HepG2 (cell line): ENCODE measurements around the gene CTCF. TPM values are rescaled to one million over a fixed set of nuclear protein-coding genes. Genes with fewer than 3 reads are reported as not detected.

ENCODE experiments used
- GATAD2A ChIP-seq: IDR thresholded peaks from 2 replicates; pipeline ENCODE4 v1.6.1; 2016
- HHEX ChIP-seq: IDR thresholded peaks from 2 replicates; pipeline ENCODE4 v1.6.1; 2016; ENCODE audit warnings: control low read depth
- HNRNPLL ChIP-seq: fragments of 200-400 bp; formaldehyde crosslinking; IDR thresholded peaks from 2 replicates; pipeline ENCODE4 v1.6.1; 2017; ENCODE audit warnings: mild to moderate bottlenecking, low read depth, low read length; ENCODE audit not compliant: poor library complexity, severe bottlenecking
- JDP2 ChIP-seq: sonication (generic); formaldehyde crosslinking; IDR thresholded peaks from 2 replicates; pipeline ENCODE4 v1.8.1; 2022; ENCODE audit warnings: missing genetic modification reagents, borderline replicate concordance
- MTF1 ChIP-seq: sonication (generic); formaldehyde crosslinking; IDR thresholded peaks from 2 replicates; pipeline ENCODE4 v1.5.0; 2020; ENCODE audit warnings: missing genetic modification reagents
- REXO4 ChIP-seq: sonication (generic); formaldehyde crosslinking; IDR thresholded peaks from 2 replicates; pipeline ENCODE4 v1.8.0; 2022; ENCODE audit warnings: missing genetic modification reagents, mild to moderate bottlenecking, borderline replicate concordance
- SNAPC2 ChIP-seq: sonication (generic); formaldehyde crosslinking; IDR thresholded peaks from 2 replicates; pipeline ENCODE4 v1.8.1; 2022; ENCODE audit warnings: mild to moderate bottlenecking, missing genetic modification reagents
- ZBTB21 ChIP-seq: sonication (generic); formaldehyde crosslinking; IDR thresholded peaks from 2 replicates; pipeline ENCODE4 v1.4.0; 2020; ENCODE audit warnings: missing genetic modification reagents
- ZNF333 ChIP-seq: sonication (generic); formaldehyde crosslinking; IDR thresholded peaks from 2 replicates; pipeline ENCODE4 v1.4.0; 2020; ENCODE audit warnings: mild to moderate bottlenecking, missing genetic modification reagents, borderline replicate concordance
- ZNF335 ChIP-seq: sonication (generic); formaldehyde crosslinking; IDR thresholded peaks from 2 replicates; pipeline ENCODE4 v1.4.0; 2020; ENCODE audit warnings: missing genetic modification reagents
- ZNF350 ChIP-seq: sonication (generic); formaldehyde crosslinking; IDR thresholded peaks from 2 replicates; pipeline ENCODE4 v1.4.0; 2020; ENCODE audit warnings: mild to moderate bottlenecking, low read depth, missing genetic modification reagents, borderline replicate concordance
- ZNF569 ChIP-seq: sonication (generic); formaldehyde crosslinking; IDR thresholded peaks from 2 replicates; pipeline ENCODE4 v1.5.0; 2020; ENCODE audit warnings: mild to moderate bottlenecking, missing genetic modification reagents, moderate library complexity, borderline replicate concordance
- ZNF605 ChIP-seq: sonication (generic); formaldehyde crosslinking; IDR thresholded peaks from 2 replicates; pipeline ENCODE4 v1.8.0; 2022; ENCODE audit warnings: mild to moderate bottlenecking, missing genetic modification reagents
- ZNF674 ChIP-seq: sonication (generic); formaldehyde crosslinking; IDR thresholded peaks from 2 replicates; pipeline ENCODE4 v1.5.0; 2020; ENCODE audit warnings: low read depth, mild to moderate bottlenecking, missing genetic modification reagents
- polyA plus RNA-seq, 8 experiments: library from polyadenylated mRNA; depleted of rRNA in 3 of 8; stranded (reverse) in 7 of 8; unstranded in 1 of 8; fragments of >200 nt; fragmentation: Illumina TruSeq in 4 of 8; extraction: Trizol in 4 of 8; gene quantifications; 2 replicates each; pipeline versions ENCODE4 v1.2.1 to v1.2.3, GENCODE V29; 2011 to 2016; ENCODE audit warnings: low read depth in 4 of 8, missing spikeins in 1 of 8, mixed read lengths in 1 of 8; ENCODE audit not compliant: insufficient read depth in 1 of 8
- total RNA-seq, 5 experiments: library from RNA; depleted of rRNA; stranded (reverse); fragments of >200 nt; fragmentation: Illumina TruSeq; extraction: Trizol; gene quantifications; 2 replicates each; pipeline ENCODE4 v1.2.3, GENCODE V29; 2016; ENCODE audit warnings: low read depth in 1 of 5
- TF ChIP-seq, protein P1 (sequence below): sonication (generic); formaldehyde crosslinking; IDR thresholded peaks from 2 replicates; pipeline ENCODE4 v1.4.0; 2020; ENCODE audit warnings: mild to moderate bottlenecking, missing genetic modification reagents, borderline replicate concordance
- TF ChIP-seq, protein P2 (sequence below): IDR thresholded peaks from 2 replicates; pipeline ENCODE4 v1.6.1; 2016; ENCODE audit warnings: low read depth, missing genetic modification reagents, missing compliant biosample characterization
- TF ChIP-seq, protein P3 (sequence below): sonication (generic); formaldehyde crosslinking; IDR thresholded peaks from 2 replicates; pipeline ENCODE4 v1.9.0; 2021; ENCODE audit warnings: missing genetic modification reagents, mild to moderate bottlenecking, borderline replicate concordance
- TF ChIP-seq, protein P4 (sequence below): IDR thresholded peaks from 2 replicates; pipeline ENCODE4 v1.6.1; 2016; ENCODE audit warnings: mild to moderate bottlenecking
- TF ChIP-seq, protein P5 (sequence below): IDR thresholded peaks from 2 replicates; pipeline ENCODE4 v1.6.1; 2016; ENCODE audit warnings: missing compliant biosample characterization, missing genetic modification reagents, borderline replicate concordance

Gene CTCF
- total and polyA plus RNA-seq, 2 of the 13 experiments (the other 11 are each of a cell fraction or from before 2014, with no cell fraction given), result 19.5 to 37.5 TPM

DNA sequence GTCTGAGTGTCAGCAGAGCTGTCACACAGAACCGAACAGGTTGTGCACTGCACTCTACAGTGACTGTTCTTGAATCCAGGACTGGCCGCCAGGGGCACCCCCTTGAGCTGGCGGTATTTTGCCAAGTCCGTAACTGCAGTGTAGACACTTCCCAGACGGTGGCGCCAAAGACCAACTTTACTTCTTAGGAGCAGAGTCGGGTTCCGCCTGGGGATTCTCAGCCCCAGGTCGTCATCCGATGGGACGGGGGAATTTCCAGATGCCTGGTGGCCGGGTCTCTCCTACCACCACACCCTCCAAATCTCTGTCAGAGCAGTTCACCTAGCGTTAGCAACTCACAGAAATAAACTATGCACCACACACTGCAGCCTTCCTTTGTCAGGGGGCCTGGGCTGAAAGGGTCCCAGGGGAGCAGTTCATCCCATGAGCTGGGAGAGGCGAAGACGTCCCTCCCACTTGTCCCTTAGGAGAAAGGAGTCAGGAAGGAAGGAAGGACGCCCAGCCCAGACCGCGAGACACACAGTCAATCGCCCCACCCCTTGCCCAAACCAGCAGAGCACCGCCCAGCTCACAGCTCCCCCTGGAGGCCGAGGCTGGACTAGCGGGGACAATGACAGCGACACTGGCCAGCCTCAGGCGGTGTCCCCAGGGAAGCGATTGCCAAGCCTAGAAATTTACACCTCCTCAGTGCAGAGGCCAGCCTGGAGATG, 41.1 kb upstream of the CTCF start (continued):
- TF ChIP-seq ZNF350 (CRISPR knock-in tag) (peak; percentile 81), ZBTB21 (no peak), MTF1 (CRISPR knock-in tag) (no peak), ZNF605 (CRISPR knock-in tag) (no peak), SNAPC2 (no peak), JDP2 (CRISPR knock-in tag) (no peak), ZNF569 (CRISPR knock-in tag) (no peak), ZNF674 (no peak), REXO4 (CRISPR knock-in tag) (no peak), ZNF333 (CRISPR knock-in tag) (no peak), ZNF335 (CRISPR knock-in tag) (peak; percentile 84), HNRNPLL (peak; percentile 24), GATAD2A (CRISPR knock-in tag) (peak; percentile 55; the same call in 1 of the 2 replicates), HHEX (CRISPR knock-in tag) (no peak)
- TF ChIP-seq, protein P1, sequence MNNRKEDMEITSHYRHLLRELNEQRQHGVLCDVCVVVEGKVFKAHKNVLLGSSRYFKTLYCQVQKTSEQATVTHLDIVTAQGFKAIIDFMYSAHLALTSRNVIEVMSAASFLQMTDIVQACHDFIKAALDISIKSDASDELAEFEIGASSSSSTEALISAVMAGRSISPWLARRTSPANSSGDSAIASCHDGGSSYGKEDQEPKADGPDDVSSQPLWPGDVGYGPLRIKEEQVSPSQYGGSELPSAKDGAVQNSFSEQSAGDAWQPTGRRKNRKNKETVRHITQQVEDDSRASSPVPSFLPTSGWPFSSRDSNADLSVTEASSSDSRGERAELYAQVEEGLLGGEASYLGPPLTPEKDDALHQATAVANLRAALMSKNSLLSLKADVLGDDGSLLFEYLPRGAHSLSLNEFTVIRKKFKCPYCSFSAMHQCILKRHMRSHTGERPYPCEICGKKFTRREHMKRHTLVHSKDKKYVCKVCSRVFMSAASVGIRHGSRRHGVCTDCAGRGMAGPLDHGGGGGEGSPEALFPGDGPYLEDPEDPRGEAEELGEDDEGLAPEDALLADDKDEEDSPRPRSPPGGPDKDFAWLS (CRISPR knock-in tag), result no peak
- TF ChIP-seq, protein P2, sequence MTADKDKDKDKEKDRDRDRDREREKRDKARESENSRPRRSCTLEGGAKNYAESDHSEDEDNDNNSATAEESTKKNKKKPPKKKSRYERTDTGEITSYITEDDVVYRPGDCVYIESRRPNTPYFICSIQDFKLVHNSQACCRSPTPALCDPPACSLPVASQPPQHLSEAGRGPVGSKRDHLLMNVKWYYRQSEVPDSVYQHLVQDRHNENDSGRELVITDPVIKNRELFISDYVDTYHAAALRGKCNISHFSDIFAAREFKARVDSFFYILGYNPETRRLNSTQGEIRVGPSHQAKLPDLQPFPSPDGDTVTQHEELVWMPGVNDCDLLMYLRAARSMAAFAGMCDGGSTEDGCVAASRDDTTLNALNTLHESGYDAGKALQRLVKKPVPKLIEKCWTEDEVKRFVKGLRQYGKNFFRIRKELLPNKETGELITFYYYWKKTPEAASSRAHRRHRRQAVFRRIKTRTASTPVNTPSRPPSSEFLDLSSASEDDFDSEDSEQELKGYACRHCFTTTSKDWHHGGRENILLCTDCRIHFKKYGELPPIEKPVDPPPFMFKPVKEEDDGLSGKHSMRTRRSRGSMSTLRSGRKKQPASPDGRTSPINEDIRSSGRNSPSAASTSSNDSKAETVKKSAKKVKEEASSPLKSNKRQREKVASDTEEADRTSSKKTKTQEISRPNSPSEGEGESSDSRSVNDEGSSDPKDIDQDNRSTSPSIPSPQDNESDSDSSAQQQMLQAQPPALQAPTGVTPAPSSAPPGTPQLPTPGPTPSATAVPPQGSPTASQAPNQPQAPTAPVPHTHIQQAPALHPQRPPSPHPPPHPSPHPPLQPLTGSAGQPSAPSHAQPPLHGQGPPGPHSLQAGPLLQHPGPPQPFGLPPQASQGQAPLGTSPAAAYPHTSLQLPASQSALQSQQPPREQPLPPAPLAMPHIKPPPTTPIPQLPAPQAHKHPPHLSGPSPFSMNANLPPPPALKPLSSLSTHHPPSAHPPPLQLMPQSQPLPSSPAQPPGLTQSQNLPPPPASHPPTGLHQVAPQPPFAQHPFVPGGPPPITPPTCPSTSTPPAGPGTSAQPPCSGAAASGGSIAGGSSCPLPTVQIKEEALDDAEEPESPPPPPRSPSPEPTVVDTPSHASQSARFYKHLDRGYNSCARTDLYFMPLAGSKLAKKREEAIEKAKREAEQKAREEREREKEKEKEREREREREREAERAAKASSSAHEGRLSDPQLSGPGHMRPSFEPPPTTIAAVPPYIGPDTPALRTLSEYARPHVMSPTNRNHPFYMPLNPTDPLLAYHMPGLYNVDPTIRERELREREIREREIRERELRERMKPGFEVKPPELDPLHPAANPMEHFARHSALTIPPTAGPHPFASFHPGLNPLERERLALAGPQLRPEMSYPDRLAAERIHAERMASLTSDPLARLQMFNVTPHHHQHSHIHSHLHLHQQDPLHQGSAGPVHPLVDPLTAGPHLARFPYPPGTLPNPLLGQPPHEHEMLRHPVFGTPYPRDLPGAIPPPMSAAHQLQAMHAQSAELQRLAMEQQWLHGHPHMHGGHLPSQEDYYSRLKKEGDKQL (CRISPR knock-in tag), result no peak
- TF ChIP-seq, protein P3, sequence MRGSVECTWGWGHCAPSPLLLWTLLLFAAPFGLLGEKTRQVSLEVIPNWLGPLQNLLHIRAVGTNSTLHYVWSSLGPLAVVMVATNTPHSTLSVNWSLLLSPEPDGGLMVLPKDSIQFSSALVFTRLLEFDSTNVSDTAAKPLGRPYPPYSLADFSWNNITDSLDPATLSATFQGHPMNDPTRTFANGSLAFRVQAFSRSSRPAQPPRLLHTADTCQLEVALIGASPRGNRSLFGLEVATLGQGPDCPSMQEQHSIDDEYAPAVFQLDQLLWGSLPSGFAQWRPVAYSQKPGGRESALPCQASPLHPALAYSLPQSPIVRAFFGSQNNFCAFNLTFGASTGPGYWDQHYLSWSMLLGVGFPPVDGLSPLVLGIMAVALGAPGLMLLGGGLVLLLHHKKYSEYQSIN (CRISPR knock-in tag), result no peak
- TF ChIP-seq, protein P4, sequence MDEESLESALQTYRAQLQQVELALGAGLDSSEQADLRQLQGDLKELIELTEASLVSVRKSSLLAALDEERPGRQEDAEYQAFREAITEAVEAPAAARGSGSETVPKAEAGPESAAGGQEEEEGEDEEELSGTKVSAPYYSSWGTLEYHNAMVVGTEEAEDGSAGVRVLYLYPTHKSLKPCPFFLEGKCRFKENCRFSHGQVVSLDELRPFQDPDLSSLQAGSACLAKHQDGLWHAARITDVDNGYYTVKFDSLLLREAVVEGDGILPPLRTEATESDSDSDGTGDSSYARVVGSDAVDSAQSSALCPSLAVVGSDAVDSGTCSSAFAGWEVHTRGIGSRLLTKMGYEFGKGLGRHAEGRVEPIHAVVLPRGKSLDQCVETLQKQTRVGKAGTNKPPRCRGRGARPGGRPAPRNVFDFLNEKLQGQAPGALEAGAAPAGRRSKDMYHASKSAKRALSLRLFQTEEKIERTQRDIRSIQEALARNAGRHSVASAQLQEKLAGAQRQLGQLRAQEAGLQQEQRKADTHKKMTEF (CRISPR knock-in tag), result peak; percentile 74
- TF ChIP-seq, protein P5, sequence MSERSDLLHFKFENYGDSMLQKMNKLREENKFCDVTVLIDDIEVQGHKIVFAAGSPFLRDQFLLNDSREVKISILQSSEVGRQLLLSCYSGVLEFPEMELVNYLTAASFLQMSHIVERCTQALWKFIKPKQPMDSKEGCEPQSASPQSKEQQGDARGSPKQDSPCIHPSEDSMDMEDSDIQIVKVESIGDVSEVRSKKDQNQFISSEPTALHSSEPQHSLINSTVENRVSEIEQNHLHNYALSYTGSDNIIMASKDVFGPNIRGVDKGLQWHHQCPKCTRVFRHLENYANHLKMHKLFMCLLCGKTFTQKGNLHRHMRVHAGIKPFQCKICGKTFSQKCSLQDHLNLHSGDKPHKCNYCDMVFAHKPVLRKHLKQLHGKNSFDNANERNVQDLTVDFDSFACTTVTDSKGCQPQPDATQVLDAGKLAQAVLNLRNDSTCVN (CRISPR knock-in tag), result peak; percentile 30; the same call in 1 of the 2 replicates
